NK-92 treated with Interleukin-12 subunit alpha and Interleukin-12 subunit beta, amount 100 ng/mL, for 24 hours (cell line): Measurements from ENCODE around the gene PPP1R14C.
"Not testable (repeated sequence)": the region's sequence is repeated elsewhere in the genome, so short reads cannot be mapped to it uniquely, and the experiment has no call there.

Experiments used
- DNase-seq: peaks from one replicate; lab custom pipeline; 2025; lab: John Stamatoyannopoulos, UW

PPP1R14C gene

GRCh38 chr6:150142670-150143515 lies at the start of gene PPP1R14C:
PPP1R14C (plus strand) TSS chr6:150143044; CDS start chr6:150143193, 149 bp downstream.
- no peak for DNase-seq

DNA sequence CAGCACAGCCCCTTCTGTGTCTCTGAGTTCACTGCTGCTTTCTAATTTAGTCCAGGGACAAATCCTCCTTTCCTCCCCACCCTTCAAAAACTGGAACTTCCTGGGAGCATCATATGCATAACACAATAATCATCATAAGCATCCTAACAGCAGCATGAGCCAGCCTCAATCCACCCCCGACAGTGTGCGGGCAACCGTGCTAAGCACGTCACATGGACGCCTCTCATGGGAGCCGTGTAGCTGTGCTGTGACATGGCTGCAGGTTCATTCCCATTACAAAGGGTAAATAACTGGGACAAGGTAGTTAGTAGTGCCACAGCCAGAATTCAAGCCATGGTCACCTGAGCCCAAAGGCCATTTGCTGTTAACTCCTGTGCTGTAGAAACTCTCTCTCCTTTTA lies 49.4 kb upstream of the PPP1R14C start:
- DNase-seq = no peak

GRCh38 chr6:150098155-150098554 lies 44.7 kb upstream of the PPP1R14C start:
- no peak for DNase-seq

DNA sequence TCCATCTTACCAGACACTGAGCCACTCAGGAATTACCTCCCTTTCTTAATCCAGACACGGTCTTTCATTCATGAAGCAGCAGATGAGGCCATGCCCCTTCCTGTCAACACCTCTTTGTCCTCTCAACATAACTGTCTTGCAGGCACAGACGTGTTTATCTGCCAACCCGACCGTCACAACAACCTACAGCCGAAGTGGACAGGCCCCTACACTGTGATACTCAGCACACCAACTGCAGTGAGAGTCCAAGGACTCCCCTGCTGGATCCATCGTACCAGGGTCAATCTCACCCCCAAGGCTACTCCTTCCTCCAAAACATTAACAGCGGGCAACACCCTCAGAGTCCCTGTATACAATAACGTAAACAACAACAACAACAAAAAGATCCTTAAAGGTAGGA lies 43.3 kb upstream of the PPP1R14C start:
- DNase-seq = no peak

DNA sequence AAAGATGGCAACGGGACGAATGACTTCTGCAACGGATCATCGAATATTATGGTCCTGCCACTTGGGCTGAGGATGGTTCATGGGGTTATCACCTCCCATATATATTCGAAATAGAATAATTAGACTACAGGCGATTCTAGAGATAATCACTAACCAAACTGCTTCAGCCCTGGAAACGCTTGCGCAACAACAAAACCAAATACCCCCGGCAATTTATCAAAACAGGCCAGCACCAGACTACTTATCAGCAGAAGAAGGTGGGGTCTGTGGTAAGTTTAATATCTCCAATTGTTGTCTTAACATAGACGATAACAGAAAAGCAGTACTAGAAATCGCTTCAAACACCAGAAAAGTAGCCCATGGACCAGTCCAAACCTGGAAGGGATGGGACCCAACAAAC lies 42.9 kb upstream of the PPP1R14C start:
- DNase-seq = no peak

- no peak for DNase-seq
Observed at GRCh38 chr6:150100745-150101144, 42.1 kb upstream of the PPP1R14C start.

- no peak for DNase-seq
Observed at GRCh38 chr6:150102750-150103270, 40.0 kb upstream of the PPP1R14C start.

GRCh38 chr6:150112233-150112632 lies 30.6 kb upstream of the PPP1R14C start:
- no peak for DNase-seq

GRCh38 chr6:150115769-150116168 lies 27.1 kb upstream of the PPP1R14C start:
- DNase-seq = no peak

DNA sequence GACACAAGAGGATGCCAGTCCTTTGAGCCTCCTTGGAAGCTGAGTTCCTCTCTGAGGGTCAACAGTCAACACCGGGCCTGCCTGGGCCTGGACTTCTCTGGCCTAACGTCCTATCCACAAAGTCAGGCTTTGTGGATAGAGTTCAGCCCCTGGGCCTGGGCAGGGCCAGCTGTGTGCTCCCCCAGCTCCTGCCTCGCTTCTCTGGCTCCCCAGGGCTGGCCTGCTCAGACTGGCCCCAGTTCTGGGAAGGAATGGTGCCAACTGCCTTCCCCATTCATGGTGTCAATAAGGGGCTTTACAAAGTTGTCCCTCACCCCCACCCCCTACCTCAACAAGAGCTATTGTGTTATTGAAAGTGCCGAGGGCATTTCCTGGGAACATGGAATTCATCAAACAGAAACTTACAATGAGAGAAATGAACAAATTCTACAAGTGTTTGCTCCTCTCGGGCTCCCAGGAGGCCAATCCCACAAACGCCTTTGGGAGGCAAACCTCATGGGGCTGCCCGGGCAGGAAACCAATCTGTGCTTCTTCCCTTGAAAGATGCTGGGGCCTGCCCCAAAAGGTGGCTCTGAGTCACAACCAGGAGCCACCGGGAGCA lies 26.5 kb upstream of the PPP1R14C start:
- DNase-seq = no peak

DNA sequence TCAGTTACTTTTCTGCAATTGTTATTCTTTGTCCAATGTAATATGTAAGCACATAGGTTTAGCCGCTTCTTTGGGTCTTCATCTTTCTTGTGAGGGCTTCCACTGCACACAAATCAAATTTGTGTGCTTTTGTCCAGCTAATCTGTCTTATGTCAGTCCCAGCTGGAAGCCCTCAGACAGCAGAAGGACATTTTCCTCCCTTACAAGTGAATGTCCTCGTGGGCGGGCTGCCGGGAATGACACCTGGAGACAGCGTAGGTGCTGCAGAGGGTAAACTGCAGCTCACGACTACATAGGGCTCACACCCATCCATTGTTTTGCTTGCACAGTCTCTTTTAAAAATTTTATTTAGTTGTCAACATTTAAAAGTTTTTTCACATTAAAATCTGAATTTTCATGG lies 24.6 kb upstream of the PPP1R14C start:
- no peak for DNase-seq

DNA sequence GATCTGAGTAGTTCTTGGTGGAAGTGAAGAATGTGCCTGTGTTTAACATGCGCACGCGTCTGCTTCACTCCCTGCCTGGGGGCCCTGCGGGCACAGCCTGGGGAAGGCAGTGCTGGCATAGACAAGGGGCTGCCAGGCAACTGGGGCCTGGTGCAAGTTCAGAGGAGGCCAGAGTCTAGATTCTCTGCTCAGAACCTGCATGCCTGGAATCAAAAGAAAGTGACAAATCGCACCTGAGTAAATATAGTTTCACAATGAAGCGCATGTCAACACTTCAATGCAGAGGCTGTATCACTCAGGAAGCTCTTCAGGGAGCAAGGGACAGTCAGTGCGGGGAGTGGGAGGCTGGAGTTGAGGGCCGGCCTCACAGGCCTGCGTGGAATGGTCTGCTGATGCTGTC lies 24.2 kb upstream of the PPP1R14C start:
- no peak for DNase-seq

GRCh38 chr6:150119173-150119572 lies 23.7 kb upstream of the PPP1R14C start:
- no peak for DNase-seq

GRCh38 chr6:150123645-150124044 lies 19.2 kb upstream of the PPP1R14C start:
- DNase-seq = no peak

DNA sequence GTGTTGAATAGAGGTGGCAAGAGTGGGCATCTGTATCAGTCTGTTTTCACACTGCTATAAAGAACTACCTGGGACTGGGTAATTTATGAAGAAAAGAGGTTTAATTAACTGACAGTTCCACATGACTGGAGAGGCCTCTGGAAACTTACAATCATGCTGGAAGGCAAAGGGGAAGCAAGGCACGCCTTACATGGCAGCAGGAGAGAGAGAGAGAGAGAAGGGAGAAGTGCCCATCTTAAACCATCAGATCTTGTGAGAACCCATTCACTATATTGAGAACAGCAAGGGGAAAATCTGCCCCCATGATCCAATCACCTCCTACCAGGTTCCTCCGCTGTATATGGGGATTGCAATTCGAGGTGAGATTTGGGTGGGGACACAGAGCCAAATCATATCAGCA lies 18.6 kb upstream of the PPP1R14C start:
- no peak for DNase-seq

DNA sequence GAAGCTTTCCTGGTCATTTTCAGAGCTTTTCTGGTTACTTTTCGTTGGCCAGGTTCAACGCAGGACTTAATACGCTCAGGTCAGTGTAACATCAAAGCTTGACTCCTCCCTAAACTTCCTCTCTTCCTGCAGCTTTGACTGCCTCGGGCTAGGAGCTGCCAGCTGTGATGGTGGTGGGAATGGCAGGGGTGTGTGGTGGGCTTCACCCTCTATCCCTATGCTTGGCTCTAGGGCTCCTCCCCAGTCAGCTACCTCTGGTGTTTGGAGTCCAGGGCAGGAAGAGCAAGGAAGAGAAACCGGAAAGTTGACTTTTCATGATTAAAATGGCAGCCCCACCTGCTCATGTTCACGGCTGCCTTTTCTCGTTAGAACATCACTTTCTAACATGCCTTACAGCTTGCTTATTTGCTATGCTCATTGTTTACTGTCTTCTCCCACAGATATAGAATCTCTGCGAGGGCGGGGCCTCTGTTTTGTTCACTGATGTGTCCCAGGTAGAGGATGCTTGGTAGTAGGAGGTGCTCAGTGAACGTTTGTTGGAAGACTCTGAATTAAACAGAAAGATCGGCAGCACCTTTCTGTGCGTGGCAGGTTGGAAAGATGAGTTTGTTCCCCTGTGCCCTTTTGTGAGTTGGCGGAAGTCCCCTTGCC lies 16.1 kb upstream of the PPP1R14C start:
- no peak for DNase-seq

GRCh38 chr6:150128425-150128824 lies 14.4 kb upstream of the PPP1R14C start:
- DNase-seq = no peak

DNA sequence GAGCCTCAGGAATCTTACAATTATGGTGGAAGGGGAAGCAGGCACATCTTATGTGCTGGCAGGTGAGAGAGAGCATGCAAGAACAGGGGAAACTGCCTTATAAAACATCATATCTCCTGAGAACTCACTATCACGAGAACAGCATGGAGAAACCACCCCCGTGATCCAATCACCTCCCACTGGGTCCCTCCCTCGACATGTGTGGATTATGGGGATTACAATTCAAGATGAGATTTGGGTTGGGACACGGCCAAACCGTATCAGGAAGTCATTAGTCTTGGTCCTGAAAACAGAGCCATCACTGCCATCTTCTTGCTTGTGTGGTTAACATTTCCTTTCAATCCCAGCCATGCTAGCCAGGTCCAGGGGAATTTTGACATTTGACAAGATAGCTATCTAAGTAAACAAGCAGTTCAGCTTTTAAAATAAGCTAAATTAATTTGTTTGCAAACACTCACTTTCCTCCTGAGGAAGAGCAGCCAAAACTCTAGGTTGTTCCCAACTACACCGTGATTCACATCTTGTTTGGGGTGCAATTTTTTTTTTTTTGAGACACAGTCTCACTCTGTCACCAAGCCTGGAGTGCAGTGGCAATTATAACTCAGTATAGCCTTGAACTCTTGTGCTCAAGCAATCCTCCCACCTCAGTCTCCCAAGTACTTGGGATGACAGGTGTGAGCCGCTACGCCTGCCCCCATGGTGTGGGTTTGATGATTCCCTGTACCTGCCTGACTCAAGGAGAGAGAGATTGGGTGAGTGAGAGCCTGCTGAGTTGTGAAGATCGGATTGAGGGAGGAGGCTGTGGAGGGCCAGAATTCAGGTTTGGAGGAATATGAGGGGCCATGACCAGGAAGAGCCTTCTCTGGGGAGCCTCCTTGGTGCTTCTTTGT lies 13.0 kb upstream of the PPP1R14C start:
- no peak for DNase-seq

DNA sequence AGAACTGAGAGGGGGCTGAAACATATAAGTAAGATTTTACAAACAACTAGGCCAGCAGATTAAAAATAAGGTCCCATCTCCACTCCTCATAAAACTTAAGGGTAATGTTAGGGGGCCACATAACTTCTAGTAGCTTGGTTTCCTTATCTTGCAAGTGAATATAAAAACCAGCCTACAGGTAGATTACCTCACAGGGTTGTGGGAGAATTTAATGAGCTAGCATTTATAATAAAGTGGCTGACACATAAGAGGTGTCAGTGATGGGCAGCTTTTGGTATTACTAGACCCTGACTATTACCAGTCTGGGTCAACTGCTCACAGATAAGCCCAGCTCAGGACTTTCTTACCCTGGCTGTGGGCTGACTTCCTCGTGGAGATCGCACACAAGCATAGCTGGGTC lies 9.2 kb upstream of the PPP1R14C start:
- no peak for DNase-seq

DNA sequence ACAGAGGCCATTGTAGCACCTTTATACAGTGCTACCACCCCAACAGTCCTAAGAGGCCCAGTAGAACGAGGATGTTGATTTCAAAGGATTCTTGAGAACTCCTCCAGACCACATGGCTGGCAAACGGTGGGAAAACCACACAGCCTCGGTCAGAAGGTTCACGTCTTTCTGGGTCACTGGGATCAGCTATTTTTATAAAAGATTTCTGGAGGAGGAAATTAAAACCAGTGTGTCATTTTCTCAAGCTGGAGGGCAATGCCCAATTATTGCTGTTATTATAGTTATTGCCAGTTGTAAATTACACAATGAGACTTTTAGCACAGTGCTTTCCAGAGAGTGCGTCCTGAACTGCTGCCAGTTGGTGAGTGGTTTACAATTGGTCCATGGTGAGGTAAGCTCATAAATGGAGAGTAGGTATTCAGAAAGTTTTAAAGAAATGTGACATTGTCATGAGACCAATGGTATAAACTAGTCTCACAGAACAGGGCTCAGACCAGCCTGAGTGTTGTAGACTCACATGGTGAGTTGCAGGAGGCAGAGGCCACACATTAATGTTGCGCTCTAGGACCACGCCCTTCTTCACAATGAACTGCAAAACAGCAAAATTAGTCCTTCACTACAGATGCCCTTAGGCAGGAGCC lies 8.4 kb upstream of the PPP1R14C start:
- DNase-seq = no peak

- DNase-seq = not testable (repeated sequence)
Observed at GRCh38 chr6:150137711-150138110, 5.1 kb upstream of the PPP1R14C start.
